Measurements from ENCODE around the gene SYT9.

GRCh38 chr11:7300281-7300680 lies 48.6 kb downstream of the SYT9 start:
- TF ChIP-seq CTCF (IDR thresholded peaks at IDR 0.05) (no peak), POLR2A (IDR thresholded peaks at IDR 0.05) (no peak)
